Fibroblast of skin of right biceps (primary cell): ENCODE measurements around the gene CDC45.

Experiments
- DNase-seq: peaks from one replicate; pipeline ENCODE4 v3.0.0-alpha.2; 2013

Gene CDC45

DNA sequence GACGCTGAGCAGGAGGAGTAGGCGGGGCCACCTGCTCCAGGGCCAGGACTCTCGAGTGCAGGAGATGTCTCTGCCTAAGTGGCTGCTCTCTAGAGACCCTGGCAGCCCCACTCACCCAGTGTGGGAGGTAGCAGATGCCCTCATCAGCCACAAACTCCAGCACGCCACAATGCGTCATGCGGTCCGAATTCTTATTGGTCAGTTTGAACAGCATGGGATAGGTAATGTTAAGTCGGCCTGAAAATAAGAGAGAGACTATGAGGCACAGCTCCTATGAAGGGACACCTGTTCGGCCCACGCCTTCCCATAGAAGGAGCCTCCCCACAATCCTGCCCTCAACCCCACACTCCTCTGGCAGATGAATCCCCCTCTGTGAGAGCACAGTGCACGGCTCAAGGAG lies 8.1 kb upstream of the CDC45 start:
- DNase-seq, result no peak

GRCh38 chr22:19472233-19472632 lies 7.5 kb upstream of the CDC45 start:
- no peak for DNase-seq

DNA sequence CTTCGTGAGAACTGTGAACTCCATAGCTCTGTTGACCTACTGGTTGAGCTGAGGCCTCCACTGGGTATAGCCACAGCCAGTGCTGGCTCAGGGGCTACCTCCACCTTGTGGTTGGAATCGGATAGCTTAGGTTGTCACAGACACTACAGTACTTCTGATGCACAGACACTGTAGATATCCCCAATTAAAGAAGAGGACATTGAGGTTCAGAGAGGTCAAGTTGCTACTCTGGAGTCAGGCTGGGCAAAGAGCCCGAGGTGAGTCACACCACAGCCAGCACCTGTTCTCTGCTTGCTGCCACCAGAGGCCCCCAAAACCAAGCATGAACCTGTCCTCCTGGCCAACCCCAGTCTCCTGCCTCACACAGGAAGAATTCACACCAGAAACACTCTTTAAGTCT lies 6.1 kb upstream of the CDC45 start:
- DNase-seq, result no peak

- DNase-seq, result no peak
Measured at GRCh38 chr22:19476023-19476422, 3.7 kb upstream of the CDC45 start.

GRCh38 chr22:19477321-19478044 lies 2.2 kb upstream of the CDC45 start:
- peak; percentile 9 for DNase-seq

DNA sequence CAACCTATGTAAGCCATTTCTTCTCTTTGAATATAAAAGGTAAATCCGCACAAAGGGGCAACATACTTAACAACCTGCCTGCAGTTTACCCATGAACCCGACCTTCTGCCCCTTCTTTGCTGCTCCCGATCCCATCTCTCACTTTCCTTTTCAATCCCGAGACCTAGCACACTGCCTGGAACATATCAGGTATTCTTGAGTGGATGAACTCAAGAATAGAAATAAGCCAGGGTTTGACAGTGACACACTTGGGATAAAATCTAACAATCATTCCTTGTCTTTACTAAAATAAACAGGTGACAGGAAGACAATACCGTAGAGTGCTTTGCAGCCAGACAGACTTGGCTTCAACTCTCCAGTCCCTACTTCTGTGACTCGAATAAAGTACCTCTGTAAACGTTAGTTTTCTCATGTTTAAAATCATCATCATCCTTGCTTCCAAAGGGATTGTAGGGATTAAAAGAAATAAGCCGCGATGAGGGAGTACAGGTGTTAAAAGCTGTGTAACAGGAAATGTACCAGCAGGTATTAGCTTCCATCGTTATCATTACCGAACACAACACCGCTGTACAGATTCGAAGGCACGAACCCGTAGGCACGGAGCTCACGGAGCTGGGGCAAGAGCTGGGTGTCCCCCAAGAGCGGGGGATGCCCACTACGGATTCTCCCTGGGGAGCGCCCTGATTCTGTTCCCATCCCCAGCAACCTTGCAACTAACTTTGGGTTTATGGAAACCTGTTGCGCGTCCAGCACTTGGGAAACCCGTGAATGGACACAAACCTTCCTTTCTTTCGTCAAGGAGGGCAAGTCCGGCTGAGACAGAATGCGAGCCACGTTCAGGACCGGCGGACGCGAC lies 1.4 kb upstream of the CDC45 start:
- no peak for DNase-seq

GRCh38 chr22:19478901-19479354 lies 792 bp upstream of the CDC45 start, which contains the start of gene UFD1:
UFD1 (minus strand) TSS chr22:19479193; CDS start chr22:19479085, 108 bp downstream.
- DNase-seq, result peak; percentile 77

GRCh38 chr22:19480173-19480568 lies 451 bp downstream of the CDC45 start:
- DNase-seq, result no peak

DNA sequence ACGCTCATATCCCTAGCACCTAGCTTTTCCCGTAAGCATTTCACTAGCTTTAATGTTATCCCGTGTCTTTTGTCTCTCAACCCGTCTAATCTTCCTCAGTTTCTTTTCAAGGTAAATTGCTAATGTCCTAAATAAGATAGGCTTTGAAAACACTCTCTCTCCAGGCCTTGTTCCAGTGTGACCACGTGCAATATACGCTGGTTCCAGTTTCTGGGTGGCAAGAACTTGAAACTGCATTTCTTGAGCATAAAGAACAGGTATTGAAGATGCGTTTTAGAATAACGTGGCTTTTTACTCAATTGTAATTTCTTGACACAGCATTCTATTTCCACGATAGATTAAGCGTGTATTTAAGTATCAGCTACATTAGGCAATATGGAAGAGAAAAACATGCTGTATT lies 1.1 kb downstream of the CDC45 start:
- no peak for DNase-seq

GRCh38 chr22:19482297-19482696 lies 2.6 kb downstream of the CDC45 start:
- no peak for DNase-seq

DNA sequence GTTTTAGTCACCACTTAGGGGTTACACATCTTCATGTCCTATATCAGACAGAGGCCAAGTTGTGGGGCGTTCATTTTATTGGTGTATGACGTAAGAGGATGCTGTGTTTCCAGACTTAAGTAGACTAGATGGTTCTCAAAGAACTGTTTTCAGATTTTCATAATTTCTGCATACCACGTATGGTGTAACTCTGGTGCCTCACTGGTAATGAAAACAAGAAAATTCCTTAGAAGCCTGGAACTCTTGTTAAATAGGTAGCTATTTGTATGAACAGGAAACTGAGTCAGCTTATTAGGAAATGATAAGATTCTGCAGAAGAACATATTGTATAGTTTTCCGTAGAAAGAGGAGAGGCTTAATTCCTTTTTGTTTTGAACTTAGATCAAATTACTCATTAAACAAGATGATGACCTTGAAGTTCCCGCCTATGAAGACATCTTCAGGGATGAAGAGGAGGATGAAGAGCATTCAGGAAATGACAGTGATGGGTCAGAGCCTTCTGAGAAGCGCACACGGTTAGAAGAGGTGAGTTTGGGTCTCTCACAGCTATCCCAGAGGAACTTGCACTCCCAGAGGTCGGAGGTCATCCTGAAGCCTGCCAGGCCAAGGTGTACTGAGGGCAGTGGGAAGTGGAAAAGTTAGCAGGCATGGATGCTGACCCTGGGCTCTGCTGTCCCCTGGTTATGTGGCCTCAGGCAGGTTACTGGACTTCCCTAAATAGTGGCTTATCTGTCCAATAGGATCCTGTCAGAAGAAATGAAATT lies 3.9 kb downstream of the CDC45 start:
- peak; percentile 16 for DNase-seq

GRCh38 chr22:19488285-19488684 lies 8.6 kb downstream of the CDC45 start:
- no peak for DNase-seq

GRCh38 chr22:19488884-19489843 lies 9.4 kb downstream of the CDC45 start:
- no peak for DNase-seq

GRCh38 chr22:19490628-19491230 lies 11.0 kb downstream of the CDC45 start:
- no peak for DNase-seq

DNA sequence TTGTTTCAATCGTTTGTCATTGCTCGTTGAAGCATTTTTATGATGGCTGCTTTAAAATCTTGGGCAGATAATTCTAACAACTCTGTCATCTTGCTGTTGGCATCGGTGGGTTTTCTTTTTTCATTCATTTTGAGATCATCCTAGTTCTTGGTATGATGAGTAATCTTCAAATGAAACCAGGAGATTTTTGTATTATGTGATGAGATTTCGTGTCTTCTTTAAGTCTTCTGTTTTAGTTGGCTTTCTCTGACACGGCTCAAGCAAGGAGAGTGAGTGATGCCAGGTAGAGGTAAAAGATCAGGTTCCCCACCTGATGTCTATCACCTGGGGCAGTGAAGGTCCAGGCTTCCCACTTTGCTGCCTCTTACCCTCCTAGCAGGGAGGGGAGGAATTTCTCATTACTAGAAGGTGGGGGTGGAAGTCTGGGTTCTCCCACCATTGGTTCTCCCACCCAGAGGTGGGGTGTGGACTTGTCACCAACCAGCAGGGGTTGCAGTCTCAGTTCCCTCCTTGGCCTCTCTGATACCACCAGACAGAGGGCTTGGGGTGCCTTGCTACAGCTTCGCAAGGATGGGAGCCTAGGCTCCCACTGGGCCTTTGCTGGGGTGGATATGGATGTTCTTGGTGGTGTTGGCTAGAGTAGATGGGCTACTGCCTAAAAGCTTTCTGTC lies 12.9 kb downstream of the CDC45 start:
- no peak for DNase-seq

DNA sequence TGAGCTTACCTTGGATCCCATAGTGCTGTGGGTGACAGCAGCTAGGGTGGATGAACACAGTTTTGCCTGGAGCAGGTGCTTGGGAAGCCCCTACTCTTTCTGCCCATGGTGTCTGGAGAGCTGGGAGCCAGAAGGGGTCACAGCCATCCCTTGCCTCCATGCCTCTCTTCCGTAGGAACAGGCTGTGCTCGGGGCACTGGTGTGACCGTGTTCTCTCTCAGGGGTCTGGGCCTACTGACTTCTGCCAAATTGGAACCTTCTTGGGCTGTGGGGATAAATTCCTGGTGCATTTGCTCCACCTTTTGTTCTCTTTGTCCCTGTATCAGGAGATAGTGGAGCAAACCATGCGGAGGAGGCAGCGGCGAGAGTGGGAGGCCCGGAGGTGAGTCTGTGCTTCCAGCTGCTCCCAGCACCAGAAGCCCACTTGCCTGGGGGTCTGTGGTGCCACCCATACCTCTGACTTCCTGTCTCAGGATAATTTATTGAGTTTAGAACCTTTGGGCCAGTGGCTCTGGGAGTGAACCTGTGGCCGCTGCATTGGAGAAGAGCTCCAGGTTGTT lies 14.4 kb downstream of the CDC45 start:
- DNase-seq, result no peak

- DNase-seq, result no peak
Measured at GRCh38 chr22:19494676-19495173, 15.0 kb downstream of the CDC45 start.

GRCh38 chr22:19495562-19496323 lies 16.0 kb downstream of the CDC45 start:
- no peak for DNase-seq

GRCh38 chr22:19496324-19496630 lies 16.6 kb downstream of the CDC45 start:
- no peak for DNase-seq

GRCh38 chr22:19497245-19497644 lies 17.5 kb downstream of the CDC45 start:
- DNase-seq, result peak; percentile 43
